AG04449 (cell line): ENCODE results near the gene TMEM214.

Experiments
- CTCF ChIA-PET: fragments of 350-600 bp; formaldehyde crosslinking; extraction: SDS; loops from one replicate; lab custom pipeline; 2021; ENCODE audit warnings: antibody characterized with exemption; lab: Yijun Ruan, JAX
- POLR2A ChIA-PET: fragments of 400-600, 350-600 bp; formaldehyde crosslinking; extraction: SDS; loops from one replicate; lab custom pipeline; 2020; ENCODE audit warnings: antibody characterized with exemption, inconsistent platforms; lab: Yijun Ruan, JAX
- DNase-seq: peaks from one replicate; pipeline ENCODE4 v3.0.0-alpha.2; 2010; ENCODE audit warnings: low read depth, low spot score
- H3K4me3 ChIP-seq: 2 replicates; pipeline ENCODE4 v1.5.1; 2011; ENCODE audit warnings: low read depth, mild to moderate bottlenecking, control low read depth, low read length
- CTCF ChIP-seq: IDR thresholded peaks from one replicate; pipeline ENCODE4 v1.5.1; 2011; ENCODE audit warnings: mild to moderate bottlenecking, moderate library complexity, low read length, control low read depth, inconsistent platforms; ENCODE audit not compliant: insufficient read depth; ENCODE audit errors: missing control alignments

The TMEM214 gene

DNA sequence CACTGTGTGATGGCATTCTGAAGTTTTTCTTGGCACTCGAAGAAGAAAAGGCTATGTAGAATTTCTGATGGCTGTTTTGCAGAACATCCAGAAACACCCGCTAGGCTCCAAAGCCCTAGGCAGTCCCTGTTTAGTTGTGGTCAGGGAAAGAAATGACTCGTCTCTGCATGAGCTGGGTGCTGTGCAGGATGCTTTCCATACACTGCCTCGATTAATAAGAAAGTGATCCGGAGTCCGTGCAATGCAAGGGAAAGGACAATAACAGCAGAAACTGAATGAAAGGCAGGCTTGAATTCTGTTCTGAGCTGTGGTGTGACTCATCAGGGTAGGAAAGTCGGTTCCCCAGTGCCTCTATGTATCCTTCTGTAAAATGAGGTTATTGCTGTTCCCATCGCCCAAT, 43.6 kb upstream of the TMEM214 start:
- ChIA-PET CTCF (interaction anchor here (1.3 to 5.1 kb wide), 4 partner anchors 27 to 30 kb away, joined by 6 to 28 read pairs (median 10); no protein-coding TSS in a partner anchor), POLR2A (no interaction called here)
- TF ChIP-seq CTCF, result no peak
- DNase-seq, result no peak
- no peak overlapping the region for H3K4me3 ChIP-seq

GRCh38 chr2:26991717-26992116, 41.0 kb upstream of the TMEM214 start:
- CTCF ChIA-PET, result interaction anchor here (1.4 kb wide), 1 partner anchor 146 kb away, joined by 3 read pairs; no protein-coding TSS in a partner anchor
- TF ChIP-seq CTCF, result no peak
- H3K4me3 ChIP-seq, result no peak overlapping the region
- no peak for DNase-seq
- POLR2A ChIA-PET, result no interaction called here

GRCh38 chr2:26993768-26994167, 39.0 kb upstream of the TMEM214 start:
- CTCF ChIA-PET, result interaction anchor here (1.2 to 7.1 kb wide), 4 partner anchors 9 to 33 kb away, joined by 3 to 39 read pairs (median 12); no protein-coding TSS in a partner anchor
- DNase-seq, result no peak
- POLR2A ChIA-PET, result no interaction called here
- H3K4me3 ChIP-seq, result no peak overlapping the region
- TF ChIP-seq CTCF, result no peak

GRCh38 chr2:26994983-26995382, 37.8 kb upstream of the TMEM214 start:
- ChIA-PET CTCF (interaction anchor here (1.3 to 7.1 kb wide), 6 partner anchors 8 to 38 kb away, joined by 3 to 39 read pairs (median 9); no protein-coding TSS in a partner anchor), POLR2A (no interaction called here)
- H3K4me3 ChIP-seq, result no peak overlapping the region
- no peak for DNase-seq
- no peak for TF ChIP-seq CTCF

- no peak overlapping the region for H3K4me3 ChIP-seq
- ChIA-PET CTCF (interaction anchor here (0.7 to 7.1 kb wide), 5 partner anchors 13 to 151 kb away, joined by 3 to 39 read pairs (median 6); no protein-coding TSS in a partner anchor), POLR2A (no interaction called here)
- no peak for TF ChIP-seq CTCF
- DNase-seq, result no peak
Measured at GRCh38 chr2:26997394-26997793, 35.4 kb upstream of the TMEM214 start.

DNA sequence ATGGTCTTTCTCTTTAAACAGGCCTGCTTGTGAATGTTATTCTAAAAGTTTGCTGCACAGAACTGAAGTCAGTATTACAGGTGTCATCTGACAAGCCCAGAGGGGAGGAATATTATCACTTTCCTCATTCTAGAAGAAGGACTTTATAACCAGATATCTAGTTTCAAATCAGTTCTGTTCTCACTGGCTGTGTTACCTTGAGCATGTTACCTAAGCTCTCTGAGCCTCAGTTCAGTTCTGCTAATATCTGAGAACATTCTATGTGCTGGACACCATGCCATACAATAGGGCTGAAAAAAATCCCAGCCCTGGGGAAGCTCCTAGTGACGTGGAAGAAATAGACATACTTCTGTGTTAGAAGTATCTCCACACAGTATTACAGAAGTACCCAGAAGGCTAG, 34.4 kb upstream of the TMEM214 start:
- ChIA-PET POLR2A (no interaction called here), CTCF (interaction anchor here (1.0 to 7.1 kb wide), 5 partner anchors 12 to 152 kb away, joined by 4 to 39 read pairs (median 6); no protein-coding TSS in a partner anchor)
- no peak for DNase-seq
- no peak for TF ChIP-seq CTCF
- no peak overlapping the region for H3K4me3 ChIP-seq
